CD4-positive, CD25-positive, alpha-beta regulatory T cell (primary cell): Measurements from ENCODE around the gene AQP10. TPM values are rescaled to one million over a fixed set of nuclear protein-coding genes. Genes with fewer than 3 reads are reported as not detected.
A peak's percentile ranks its signal among the peaks of the same experiment; 100 is the strongest.

Experiments used
- ATAC-seq, 2 donors: fragments of 150-1000 bp; cut with Tn5 transposase; one replicate each; pipeline ENCODE4 v1.10.0; 2021; ENCODE audit warnings: low read depth in 2 of 2, moderate number of reproducible peaks in 2 of 2, moderate library complexity in 1 of 2
- DNase-seq, 3 donors: peaks; one replicate each; pipeline versions ENCODE4 v3.0.0 to v3.0.0-alpha.2; 2012 to 2022; ENCODE audit warnings: mixed read lengths in 1 of 3
- H3K27ac ChIP-seq: one replicate; pipeline ENCODE4 v1.7.0; 2013; ENCODE audit warnings: mild to moderate bottlenecking, low read length; ENCODE audit not compliant: insufficient read depth, poor library complexity, severe bottlenecking
- H3K27me3 ChIP-seq: one replicate; pipeline ENCODE4 v1.7.0; 2013; ENCODE audit warnings: low read length; ENCODE audit not compliant: control insufficient read depth, insufficient read depth
- H3K36me3 ChIP-seq: one replicate; pipeline ENCODE4 v1.7.0; 2013; ENCODE audit warnings: mild to moderate bottlenecking, low read length, moderate library complexity; ENCODE audit not compliant: control insufficient read depth, insufficient read depth
- H3K4me1 ChIP-seq: 2 replicates; pipeline ENCODE4 v1.7.0; 2013; ENCODE audit warnings: mild to moderate bottlenecking, low read length; ENCODE audit not compliant: insufficient read depth, control insufficient read depth, poor library complexity, severe bottlenecking
- H3K4me3 ChIP-seq: one replicate; pipeline ENCODE4 v1.7.0; 2013; ENCODE audit warnings: low read depth, mild to moderate bottlenecking, low read length, moderate library complexity
- H3K9me3 ChIP-seq, 2 experiments: 1 replicate in 1 of 2; 2 replicates in 1 of 2; pipeline ENCODE4 v1.7.0; 2013; ENCODE audit warnings: low read length in 2 of 2, mild to moderate bottlenecking in 1 of 2, moderate library complexity in 1 of 2; ENCODE audit not compliant: control insufficient read depth in 2 of 2
- H3K27ac Mint-ChIP-seq, 3 donors: one replicate each; pipeline ENCODE4 v1.8.0; 2020 to 2022; ENCODE audit warnings: mild to moderate bottlenecking in 3 of 3, mixed read lengths in 3 of 3, moderate library complexity in 2 of 3
- H3K27me3 Mint-ChIP-seq: one replicate; pipeline ENCODE4 v1.8.0; 2022; ENCODE audit warnings: mild to moderate bottlenecking, mixed read lengths
- H3K36me3 Mint-ChIP-seq: one replicate; pipeline ENCODE4 v1.8.0; 2020; ENCODE audit warnings: mixed read lengths
- H3K4me1 Mint-ChIP-seq, 4 donors: one replicate each; pipeline ENCODE4 v1.8.0; 2020 to 2022; ENCODE audit warnings: mixed read lengths in 4 of 4, mild to moderate bottlenecking in 1 of 4
- H3K4me3 Mint-ChIP-seq, 4 donors: one replicate each; pipeline ENCODE4 v1.8.0; 2020 to 2022; ENCODE audit warnings: mild to moderate bottlenecking in 4 of 4, mixed read lengths in 4 of 4, moderate library complexity in 3 of 4
- H3K9me3 Mint-ChIP-seq, 7 donors: one replicate each; pipeline ENCODE4 v1.8.0; 2020 to 2022; ENCODE audit warnings: mixed read lengths in 7 of 7, mild to moderate bottlenecking in 3 of 7, moderate library complexity in 2 of 7
- polyA plus RNA-seq, 4 donors: library from polyadenylated mRNA; unstranded; fragments of 300-500 nt; fragmentation: Illumina TruSeq; gene quantifications; one replicate each; pipeline ENCODE4 v1.2.3, GENCODE V29; 2021
- total RNA-seq: library from RNA; stranded (reverse); gene quantifications from one replicate; pipeline ENCODE4 v1.2.3, GENCODE V29; 2022

AQP10 gene
- total and polyA plus RNA-seq, 5 donors from 2014 or later, result 0.81 TPM; not detected in 4

- H3K4me1 ChIP-seq, result peaks cover 77% of the 10 kb centered on the region
- peaks cover 47% of the 10 kb centered on the region for H3K36me3 ChIP-seq
- H3K27me3 Mint-ChIP-seq, result no peaks in the 10 kb centered on the region
- no peaks in the 10 kb centered on the region for H3K9me3 ChIP-seq
- no peak for ATAC-seq
- peak overlapping the region in 1 of 4 donors; percentile 92 for H3K4me3 Mint-ChIP-seq
- no peaks in the 10 kb centered on the region for H3K27me3 ChIP-seq
- H3K36me3 Mint-ChIP-seq, result peaks cover 28% of the 10 kb centered on the region
- H3K4me3 ChIP-seq, result no peak overlapping the region
- peak overlapping the region; percentile 55 for H3K27ac ChIP-seq
- no peaks in the 10 kb centered on the region for H3K9me3 Mint-ChIP-seq
- H3K4me1 Mint-ChIP-seq, result peaks cover 10 to 79% (median 47%) of the 10 kb centered on the region in 4 donors
- H3K27ac Mint-ChIP-seq, result peak overlapping the region in 1 of 3 donors; percentile 75
- DNase-seq, result no peak
These were observed 29.5 kb downstream of the AQP10 start for GRCh38 chr1:154350383-154350782.

- H3K4me3 ChIP-seq, result no peak overlapping the region
- DNase-seq (no peak), ATAC-seq (no peak)
- no peaks in the 10 kb centered on the region for H3K27me3 ChIP-seq
- Mint-ChIP-seq H3K9me3 (no peaks in the 10 kb centered on the region), H3K36me3 (peaks cover 22% of the 10 kb centered on the region), H3K4me3 (peak overlapping the region; percentile 68 to 92 (median 78)), H3K27ac (peak overlapping the region in 2 of 3 donors; percentile 44 to 84), H3K4me1 (peaks cover 6 to 72% (median 39%) of the 10 kb centered on the region in 4 donors), H3K27me3 (no peaks in the 10 kb centered on the region)
- peak overlapping the region; percentile 72 for H3K27ac ChIP-seq
- peaks cover 66% of the 10 kb centered on the region for H3K4me1 ChIP-seq
- H3K9me3 ChIP-seq, result no peaks in the 10 kb centered on the region
- peaks cover 36% of the 10 kb centered on the region for H3K36me3 ChIP-seq
These were observed 30.6 kb downstream of the AQP10 start for GRCh38 chr1:154351363-154352068.

DNA sequence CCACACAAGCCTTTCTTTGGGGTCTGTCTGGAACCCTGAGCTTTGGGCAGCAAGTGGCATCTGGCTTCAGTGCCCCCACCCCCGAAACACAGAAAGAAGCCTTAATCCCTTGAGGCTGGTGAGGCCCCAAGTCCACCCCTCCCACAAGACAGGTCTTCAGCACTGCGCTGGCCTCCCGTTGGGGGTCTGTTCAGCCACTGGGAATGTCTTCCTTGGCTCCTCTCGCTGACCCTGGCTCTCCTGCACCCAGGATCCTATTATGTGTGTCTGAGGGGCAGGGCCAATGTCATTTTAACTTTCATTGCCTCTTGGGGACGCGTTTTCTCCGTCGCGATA lies 31.3 kb downstream of the AQP10 start:
- peaks cover 19% of the 10 kb centered on the region for H3K36me3 Mint-ChIP-seq
- no peak for DNase-seq
- H3K27me3 Mint-ChIP-seq, result no peaks in the 10 kb centered on the region
- ATAC-seq, result peak in 1 of 2 donors; percentile 15
- Histone ChIP-seq H3K4me1 (peaks cover 59% of the 10 kb centered on the region), H3K27me3 (no peaks in the 10 kb centered on the region), H3K9me3 (no peaks in the 10 kb centered on the region), H3K4me3 (peak overlapping the region; percentile 82), H3K36me3 (peaks cover 30% of the 10 kb centered on the region), H3K27ac (peak overlapping the region; percentile 72)
- H3K4me1 Mint-ChIP-seq, result peaks cover 6 to 70% (median 37%) of the 10 kb centered on the region in 4 donors
- H3K27ac Mint-ChIP-seq, result peak overlapping the region; percentile 45 to 95 (median 87)
- H3K9me3 Mint-ChIP-seq, result no peaks in the 10 kb centered on the region
- peak overlapping the region; percentile 89 to 96 (median 94) for H3K4me3 Mint-ChIP-seq

DNA sequence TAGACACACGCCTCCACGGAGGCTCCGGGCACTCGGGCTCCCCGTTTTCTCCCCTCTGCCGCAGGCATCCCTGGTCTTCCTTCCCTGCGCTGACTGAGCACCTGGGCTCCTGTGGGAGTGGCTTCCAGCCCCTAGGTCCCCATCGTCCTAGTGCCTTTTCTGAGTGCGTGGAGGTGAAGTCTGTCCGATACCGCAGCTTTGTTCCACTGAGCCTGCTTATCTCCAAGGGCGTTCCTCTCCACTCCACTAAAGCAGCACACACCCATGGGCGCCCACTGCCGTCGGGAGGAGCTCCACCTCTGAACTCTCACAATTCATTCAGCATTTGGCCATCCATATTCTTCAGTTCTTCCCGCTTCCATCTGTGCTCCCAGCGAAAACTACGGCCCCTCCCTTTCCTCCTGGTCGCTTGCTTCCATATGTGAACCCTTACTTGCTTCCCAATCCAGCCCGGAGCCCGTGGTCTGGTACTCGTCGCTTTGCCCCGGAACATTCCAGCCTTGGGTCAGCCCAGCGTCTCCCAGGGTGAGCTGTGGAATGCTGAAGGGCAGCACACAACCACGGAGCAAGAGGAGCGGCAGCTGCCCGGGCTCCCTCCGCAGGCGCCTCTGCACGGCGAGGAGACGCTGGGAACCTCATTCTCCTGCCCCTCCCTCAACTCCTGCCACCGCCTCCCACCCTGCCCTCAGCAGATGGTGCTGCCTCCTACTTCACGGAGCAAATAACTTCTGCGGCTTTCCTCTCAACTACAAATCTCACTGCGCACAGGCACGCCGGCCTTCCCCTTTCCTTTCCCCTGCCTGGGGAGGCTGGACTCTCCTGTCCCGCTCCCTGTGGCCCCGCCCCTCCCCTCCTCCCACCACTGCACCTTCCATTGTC lies 31.9 kb downstream of the AQP10 start:
- peak overlapping the region; percentile 87 to 96 (median 95) for H3K27ac Mint-ChIP-seq
- H3K36me3 Mint-ChIP-seq, result peaks cover 15% of the 10 kb centered on the region
- peak overlapping the region; percentile 89 to 96 (median 94) for H3K4me3 Mint-ChIP-seq
- Histone ChIP-seq H3K27ac (peak overlapping the region; percentile 72), H3K4me3 (peak overlapping the region; percentile 82), H3K4me1 (peaks cover 55% of the 10 kb centered on the region), H3K9me3 (no peaks in the 10 kb centered on the region), H3K36me3 (peaks cover 26% of the 10 kb centered on the region), H3K27me3 (no peaks in the 10 kb centered on the region)
- peak; percentile 26 to 68 (median 32) for DNase-seq
- ATAC-seq, result peak; percentile 54 to 64
- no peaks in the 10 kb centered on the region for H3K9me3 Mint-ChIP-seq
- peaks cover 6 to 64% (median 35%) of the 10 kb centered on the region in 4 donors for H3K4me1 Mint-ChIP-seq
- H3K27me3 Mint-ChIP-seq, result no peaks in the 10 kb centered on the region

- no peaks in the 10 kb centered on the region for H3K27me3 Mint-ChIP-seq
- peak; percentile 50 to 60 for ATAC-seq
- peak in 2 of 3 donors; percentile 24 to 68 for DNase-seq
- peak overlapping the region; percentile 72 to 96 (median 90) for H3K4me3 Mint-ChIP-seq
- Histone ChIP-seq H3K4me1 (peaks cover 48% of the 10 kb centered on the region), H3K4me3 (peak overlapping the region; percentile 82), H3K36me3 (peaks cover 19% of the 10 kb centered on the region), H3K27ac (peak overlapping the region; percentile 72), H3K27me3 (no peaks in the 10 kb centered on the region), H3K9me3 (no peaks in the 10 kb centered on the region)
- H3K27ac Mint-ChIP-seq, result peak overlapping the region; percentile 87 to 96 (median 95)
- peaks cover 8% of the 10 kb centered on the region for H3K36me3 Mint-ChIP-seq
- H3K9me3 Mint-ChIP-seq, result no peaks in the 10 kb centered on the region
- peaks cover 6 to 57% (median 31%) of the 10 kb centered on the region in 4 donors for H3K4me1 Mint-ChIP-seq
These were observed 32.6 kb downstream of the AQP10 start for GRCh38 chr1:154353460-154353904.

GRCh38 chr1:154353966-154354365 lies 33.1 kb downstream of the AQP10 start:
- Mint-ChIP-seq H3K9me3 (no peaks in the 10 kb centered on the region), H3K4me1 (peaks cover 6 to 53% (median 29%) of the 10 kb centered on the region in 4 donors), H3K4me3 (peak overlapping the region; percentile 72 to 96 (median 90)), H3K27ac (peak overlapping the region; percentile 87 to 96 (median 95)), H3K27me3 (no peaks in the 10 kb centered on the region), H3K36me3 (peaks cover 4% of the 10 kb centered on the region)
- no peak overlapping the region for H3K4me3 ChIP-seq
- peak overlapping the region; percentile 72 for H3K27ac ChIP-seq
- H3K9me3 ChIP-seq, result no peaks in the 10 kb centered on the region
- DNase-seq (no peak), ATAC-seq (no peak)
- H3K27me3 ChIP-seq, result no peaks in the 10 kb centered on the region
- H3K36me3 ChIP-seq, result peaks cover 14% of the 10 kb centered on the region
- H3K4me1 ChIP-seq, result peaks cover 45% of the 10 kb centered on the region

DNA sequence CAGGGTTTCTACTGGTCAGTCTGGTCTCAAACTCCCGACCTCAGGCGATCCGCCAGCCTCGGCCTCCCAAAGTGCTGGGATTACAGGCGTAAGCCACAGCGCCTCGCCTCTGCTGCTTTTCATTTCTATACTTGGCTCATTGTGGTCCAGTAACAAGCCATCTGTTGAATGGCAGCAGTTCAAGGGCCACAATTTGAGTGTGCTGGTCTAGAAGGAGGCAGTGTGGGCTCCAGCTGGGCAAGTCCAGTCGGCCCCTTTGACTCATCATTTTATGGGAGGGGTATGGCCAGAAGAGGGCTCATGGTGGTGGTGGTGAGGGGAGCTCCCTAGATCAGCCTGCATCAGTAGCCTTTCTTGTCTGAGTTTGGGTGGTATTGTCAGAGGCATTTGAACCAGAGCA lies 37.6 kb downstream of the AQP10 start:
- Histone ChIP-seq H3K36me3 (no peaks in the 10 kb centered on the region), H3K9me3 (no peaks in the 10 kb centered on the region), H3K4me3 (no peak overlapping the region), H3K27me3 (no peaks in the 10 kb centered on the region), H3K4me1 (peaks cover 5% of the 10 kb centered on the region), H3K27ac (no peak overlapping the region)
- Mint-ChIP-seq H3K36me3 (no peaks in the 10 kb centered on the region), H3K4me3 (no peak overlapping the region), H3K4me1 (peaks cover 0 to 16% (median 12%) of the 10 kb centered on the region in 4 donors), H3K9me3 (no peaks in the 10 kb centered on the region), H3K27me3 (no peaks in the 10 kb centered on the region), H3K27ac (no peak overlapping the region)
- DNase-seq (no peak), ATAC-seq (no peak)
